ENCODE results near the gene STRN.

DNA sequence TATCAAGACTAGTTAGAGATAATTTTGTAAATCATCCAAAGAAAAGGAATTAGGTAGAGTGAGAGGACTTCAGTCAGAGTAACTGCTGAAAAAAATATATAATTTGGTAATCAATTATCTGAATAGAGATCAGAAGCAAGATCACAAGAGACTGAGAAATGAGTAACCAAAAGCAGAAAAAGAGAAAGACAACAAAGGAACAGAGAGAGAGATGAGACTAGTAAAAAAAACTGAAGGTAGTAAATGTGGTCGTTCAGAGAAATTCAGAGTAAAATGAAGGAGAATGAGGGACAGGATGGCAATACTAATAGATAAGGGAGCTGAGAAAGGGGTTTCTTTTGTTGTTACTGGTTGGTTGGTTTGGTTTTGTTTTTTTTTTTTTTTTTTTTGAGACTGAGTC lies 16.5 kb downstream of the STRN start:
- no peak for TF ChIP-seq EZH2 (IDR thresholded peaks at IDR 0.05; ENCODE audit: borderline replicate concordance, low read length)
- TF ChIP-seq, protein P1, sequence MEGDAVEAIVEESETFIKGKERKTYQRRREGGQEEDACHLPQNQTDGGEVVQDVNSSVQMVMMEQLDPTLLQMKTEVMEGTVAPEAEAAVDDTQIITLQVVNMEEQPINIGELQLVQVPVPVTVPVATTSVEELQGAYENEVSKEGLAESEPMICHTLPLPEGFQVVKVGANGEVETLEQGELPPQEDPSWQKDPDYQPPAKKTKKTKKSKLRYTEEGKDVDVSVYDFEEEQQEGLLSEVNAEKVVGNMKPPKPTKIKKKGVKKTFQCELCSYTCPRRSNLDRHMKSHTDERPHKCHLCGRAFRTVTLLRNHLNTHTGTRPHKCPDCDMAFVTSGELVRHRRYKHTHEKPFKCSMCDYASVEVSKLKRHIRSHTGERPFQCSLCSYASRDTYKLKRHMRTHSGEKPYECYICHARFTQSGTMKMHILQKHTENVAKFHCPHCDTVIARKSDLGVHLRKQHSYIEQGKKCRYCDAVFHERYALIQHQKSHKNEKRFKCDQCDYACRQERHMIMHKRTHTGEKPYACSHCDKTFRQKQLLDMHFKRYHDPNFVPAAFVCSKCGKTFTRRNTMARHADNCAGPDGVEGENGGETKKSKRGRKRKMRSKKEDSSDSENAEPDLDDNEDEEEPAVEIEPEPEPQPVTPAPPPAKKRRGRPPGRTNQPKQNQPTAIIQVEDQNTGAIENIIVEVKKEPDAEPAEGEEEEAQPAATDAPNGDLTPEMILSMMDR (IDR thresholded peaks at IDR 0.05; ENCODE audit: low read length), result no peak
